Keratinocyte (primary cell): ENCODE measurements around the gene VPS8. TPM values are rescaled to one million over a fixed set of nuclear protein-coding genes. Genes with fewer than 3 reads are reported as not detected.

Experiments
- DNase-seq: peaks from one replicate; pipeline ENCODE4 v3.0.0-alpha.2; 2011; ENCODE audit warnings: low read depth, missing footprints, low spot score
- FAIRE-seq: peaks from 2 replicates; lab custom pipeline; 2011; peaks lifted over from hg19 to GRCh38; lab: Jason Lieb, UNC
- H2AFZ ChIP-seq: 2 replicates; pipeline ENCODE4 v1.6.0; 2012; ENCODE audit warnings: low read length, control low read depth, inconsistent platforms; ENCODE audit not compliant: control insufficient read depth
- H3K27ac ChIP-seq: 2 replicates; pipeline ENCODE4 v1.5.1; 2011; ENCODE audit warnings: low read length; ENCODE audit not compliant: control insufficient read depth, insufficient read depth
- H3K27me3 ChIP-seq: 3 replicates; pipeline ENCODE4 v1.6.0; 2011; ENCODE audit warnings: low read length; ENCODE audit not compliant: control insufficient read depth, insufficient read depth; ENCODE audit errors: extremely low read depth
- H3K36me3 ChIP-seq, 2 experiments: 2 replicates in 1 of 2; 3 replicates in 1 of 2; pipeline ENCODE4 v1.5.1; 2011; ENCODE audit warnings: low read length in 2 of 2, mild to moderate bottlenecking in 1 of 2; ENCODE audit not compliant: control insufficient read depth in 2 of 2, insufficient read depth in 2 of 2; ENCODE audit errors: extremely low read depth in 1 of 2
- H3K4me1 ChIP-seq: 3 replicates; pipeline ENCODE4 v1.5.1; 2011; ENCODE audit warnings: low read length; ENCODE audit not compliant: control insufficient read depth, insufficient read depth; ENCODE audit errors: extremely low read depth
- H3K4me2 ChIP-seq: 3 replicates; pipeline ENCODE4 v1.6.0; 2011; ENCODE audit warnings: low read depth, low read length; ENCODE audit not compliant: control insufficient read depth, insufficient read depth; ENCODE audit errors: extremely low read depth
- H3K4me3 ChIP-seq, 3 experiments: fragments of 200-600 bp in 1 of 3; sonication (generic) in 1 of 3; 2 replicates in 2 of 3; 3 replicates in 1 of 3; pipeline ENCODE4 v1.5.1; 2011 to 2016; ENCODE audit warnings: low read length in 3 of 3, mild to moderate bottlenecking in 3 of 3, control low read depth in 2 of 3, inconsistent platforms in 1 of 3, low read depth in 1 of 3, mixed read lengths in 1 of 3, mixed run types in 1 of 3, moderate library complexity in 1 of 3; ENCODE audit not compliant: control insufficient read depth in 2 of 3, insufficient read depth in 2 of 3; ENCODE audit errors: extremely low read depth in 1 of 3
- H3K79me2 ChIP-seq: 2 replicates; pipeline ENCODE4 v1.6.0; 2012; ENCODE audit warnings: low read length; ENCODE audit not compliant: control insufficient read depth, insufficient read depth
- H3K9ac ChIP-seq: 3 replicates; pipeline ENCODE4 v1.6.0; 2011; ENCODE audit warnings: low read length; ENCODE audit not compliant: control insufficient read depth, insufficient read depth; ENCODE audit errors: extremely low read depth
- H3K9me1 ChIP-seq: 3 replicates; pipeline ENCODE4 v1.6.0; 2011; ENCODE audit warnings: low read length; ENCODE audit not compliant: control insufficient read depth, insufficient read depth; ENCODE audit errors: extremely low read depth
- H3K9me3 ChIP-seq: 2 replicates; pipeline ENCODE4 v1.5.1; 2012; ENCODE audit warnings: low read depth, low read length; ENCODE audit not compliant: control insufficient read depth
- H4K20me1 ChIP-seq: 3 replicates; pipeline ENCODE4 v1.6.0; 2011; ENCODE audit warnings: low read length; ENCODE audit not compliant: control insufficient read depth, insufficient read depth; ENCODE audit errors: extremely low read depth
- CTCF ChIP-seq, 3 experiments: IDR thresholded peaks in 1 of 3; conservative IDR thresholded peaks in 1 of 3; optimal IDR thresholded peaks in 1 of 3; 2 replicates in 2 of 3; 3 replicates in 1 of 3; pipeline versions ENCODE3 to v1.5.1; 2011; ENCODE audit warnings: low read length in 3 of 3, mild to moderate bottlenecking in 3 of 3, moderate library complexity in 2 of 3, control low read depth in 1 of 3, inconsistent platforms in 1 of 3; ENCODE audit not compliant: insufficient read depth in 2 of 3; ENCODE audit errors: extremely low read depth in 1 of 3
- EZH2 ChIP-seq: IDR thresholded peaks from one replicate; pipeline ENCODE4 v1.6.1; 2012; ENCODE audit warnings: inconsistent platforms, mild to moderate bottlenecking, low read length, moderate library complexity
- dilution Hi-C: fragments of 300-500 bp; cut with MboI; formaldehyde crosslinking; loops from one replicate; pipeline ENCODE4 v1.7.0; 2020; ENCODE audit warnings: low sequenced_read_pairs; ENCODE audit not compliant: extremely low pct_ligation_motif_present
- polyA plus RNA-seq, 5 experiments: library from polyadenylated mRNA; depleted of rRNA in 3 of 5; stranded (reverse) in 3 of 5; stranded (forward) in 1 of 5; unstranded in 1 of 5; fragments of >200 nt; gene quantifications; 1 replicate in 1 of 5; 2 replicates in 3 of 5; 3 replicates in 1 of 5; pipeline versions ENCODE4 v1.2.1 to v1.2.3, GENCODE V29; 2011 to 2012; ENCODE audit warnings: missing spikeins in 2 of 5, low read depth in 1 of 5, low replicate concordance in 1 of 5

The VPS8 gene
- polyA plus RNA-seq, 1 donor (not counting 4 experiments of a cell fraction or from before 2014, with no cell fraction given): 28.4 TPM

GRCh38 chr3:184912163-184912562 is 100.2 kb downstream of the VPS8 start:
- no peaks in the 10 kb centered on the region for H3K27me3 ChIP-seq
- TF ChIP-seq EZH2 (no peak), CTCF (optimal IDR thresholded peaks at IDR 0.05 in 1 of 3, IDR thresholded peaks at IDR 0.05 in 1 of 3, conservative IDR thresholded peaks at IDR 0.05 in 1 of 3; ENCODE audit: extremely low read depth in 1 of 3, insufficient read depth in 2 of 3, low read length in 3 of 3) (no peak)
- DNase-seq: no peak
- H3K4me2 ChIP-seq: no peak overlapping the region
- no peaks in the 10 kb centered on the region for H3K9me1 ChIP-seq
- no peak overlapping the region for H3K9ac ChIP-seq
- no peaks in the 10 kb centered on the region for H4K20me1 ChIP-seq
- dilution Hi-C loops: no loop called here
- H3K36me3 ChIP-seq: peaks cover 4 to 6% of the 10 kb centered on the region in 2 experiments
- no peak overlapping the region for H3K27ac ChIP-seq
- H3K9me3 ChIP-seq: no peaks in the 10 kb centered on the region
- H3K79me2 ChIP-seq: no peaks in the 10 kb centered on the region
- no peak overlapping the region for H2AFZ ChIP-seq
- no peak overlapping the region for H3K4me3 ChIP-seq
- FAIRE-seq: no peak
- no peaks in the 10 kb centered on the region for H3K4me1 ChIP-seq

DNA sequence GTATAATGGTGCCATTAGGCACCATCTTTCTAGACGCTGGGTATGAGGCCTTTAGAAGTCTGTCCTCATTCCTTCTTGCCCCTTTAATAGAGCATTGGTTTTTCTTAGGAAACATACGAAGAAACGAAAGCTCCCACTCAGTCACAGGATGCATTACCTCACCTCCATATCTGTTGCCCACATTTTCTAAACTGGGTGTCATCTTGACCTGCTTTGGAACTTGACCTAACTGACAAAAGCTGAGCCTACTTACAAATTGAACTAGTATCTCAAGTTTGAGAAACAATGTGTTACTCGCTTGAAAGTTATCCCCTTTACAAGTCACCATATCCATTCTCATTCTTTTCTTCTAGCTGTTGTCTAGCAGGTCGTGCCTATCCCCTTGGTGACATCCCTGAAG is 102.7 kb downstream of the VPS8 start:
- no peak overlapping the region for H3K4me3 ChIP-seq
- H4K20me1 ChIP-seq: no peaks in the 10 kb centered on the region
- H3K36me3 ChIP-seq: peaks cover 0 to 6% of the 10 kb centered on the region in 2 experiments
- H3K27ac ChIP-seq: no peak overlapping the region
- H3K79me2 ChIP-seq: no peaks in the 10 kb centered on the region
- no peaks in the 10 kb centered on the region for H3K9me1 ChIP-seq
- dilution Hi-C loops: no loop called here
- no peak for TF ChIP-seq CTCF (optimal IDR thresholded peaks at IDR 0.05 in 1 of 3, IDR thresholded peaks at IDR 0.05 in 1 of 3, conservative IDR thresholded peaks at IDR 0.05 in 1 of 3; ENCODE audit: extremely low read depth in 1 of 3, insufficient read depth in 2 of 3, low read length in 3 of 3)
- TF ChIP-seq EZH2: no peak
- DNase-seq (no peak), FAIRE-seq (no peak)
- no peak overlapping the region for H3K4me2 ChIP-seq
- no peaks in the 10 kb centered on the region for H3K4me1 ChIP-seq
- no peak overlapping the region for H2AFZ ChIP-seq
- H3K9ac ChIP-seq: no peak overlapping the region
- H3K9me3 ChIP-seq: no peaks in the 10 kb centered on the region
- no peaks in the 10 kb centered on the region for H3K27me3 ChIP-seq
